LNCAP (cell line): ENCODE results near the gene RPS28.

Experiments used
- CTCF ChIP-seq: fragments of 450-650 bp; IDR thresholded peaks from 2 replicates; pipeline ENCODE4 v1.5.1; 2017; ENCODE audit warnings: mild to moderate bottlenecking

RPS28 gene

GRCh38 chr19:8307965-8308866 lies 13.1 kb upstream of the RPS28 start, which contains the start of gene CD320:
Gene CD320, minus strand, starts transcription at chr19:8308358. Its CDS starts 68 bp downstream, at chr19:8308290.
- TF ChIP-seq CTCF = no peak

- TF ChIP-seq CTCF = no peak
Measured at GRCh38 chr19:8308891-8309291, 12.4 kb upstream of the RPS28 start.

- no peak for TF ChIP-seq CTCF
Measured at GRCh38 chr19:8310342-8311055, 10.8 kb upstream of the RPS28 start.

GRCh38 chr19:8311461-8312260 lies 9.6 kb upstream of the RPS28 start:
- no peak for TF ChIP-seq CTCF

GRCh38 chr19:8316351-8317125 lies 4.8 kb upstream of the RPS28 start:
- TF ChIP-seq CTCF = no peak

GRCh38 chr19:8319807-8320520 lies 1.3 kb upstream of the RPS28 start:
- TF ChIP-seq CTCF = no peak
